GM12892 (cell line): Measurements from ENCODE around the gene DRP2.

Experiments used
- POLR2AphosphoS5 ChIP-seq: IDR thresholded peaks from 2 replicates; pipeline ENCODE4 v1.6.1; 2011; ENCODE audit warnings: low read depth, low read length, control low read depth
- TAF1 ChIP-seq: IDR thresholded peaks from 2 replicates; pipeline ENCODE4 v1.6.1; 2011; ENCODE audit warnings: low read depth, mild to moderate bottlenecking, control low read depth, low read length, borderline replicate concordance

- no peak for TF ChIP-seq TAF1
- TF ChIP-seq POLR2AphosphoS5 = no peak
These were observed 71.5 kb downstream of the DRP2 start, which contains the start of gene TAF7L for GRCh38 chrX:101290957-101291603.
